ENCODE data around the gene RHOC. TPM values are rescaled to one million over a fixed set of nuclear protein-coding genes. Genes with fewer than 3 reads are reported as not detected.

The RHOC gene
- total RNA-seq, 1 experiment from 2014 or later, result 582 TPM

- DNase-seq (ENCODE audit: low read depth), result no peak
Measured at GRCh38 chr1:112702067-112702395, 4.9 kb downstream of the RHOC start.

GRCh38 chr1:112701227-112702066, 5.5 kb downstream of the RHOC start:
- DNase-seq (ENCODE audit: low read depth), result no peak

GRCh38 chr1:112700290-112701226, 6.4 kb downstream of the RHOC start:
- DNase-seq (ENCODE audit: low read depth), result peak; percentile 93

GRCh38 chr1:112699425-112700144, 7.3 kb downstream of the RHOC start:
- DNase-seq (ENCODE audit: low read depth), result no peak

- DNase-seq (ENCODE audit: low read depth), result no peak
Measured at GRCh38 chr1:112698366-112699310, 8.3 kb downstream of the RHOC start.

- DNase-seq (ENCODE audit: low read depth), result no peak
Measured at GRCh38 chr1:112697781-112698201, 9.1 kb downstream of the RHOC start.

GRCh38 chr1:112696578-112697314, 10.2 kb downstream of the RHOC start:
- no peak for DNase-seq (ENCODE audit: low read depth)

- no peak for DNase-seq (ENCODE audit: low read depth)
Measured at GRCh38 chr1:112695276-112695675, 11.7 kb downstream of the RHOC start.

- no peak for DNase-seq (ENCODE audit: low read depth)
Measured at GRCh38 chr1:112694363-112694929, 12.5 kb downstream of the RHOC start.

- DNase-seq (ENCODE audit: low read depth), result no peak
Measured at GRCh38 chr1:112693821-112694220, 13.1 kb downstream of the RHOC start.

GRCh38 chr1:112692681-112693080, 14.2 kb downstream of the RHOC start:
- no peak for DNase-seq (ENCODE audit: low read depth)

GRCh38 chr1:112689842-112690237, 17.1 kb downstream of the RHOC start:
- DNase-seq (ENCODE audit: low read depth), result no peak

- no peak for DNase-seq (ENCODE audit: low read depth)
Measured at GRCh38 chr1:112689196-112689841, 17.6 kb downstream of the RHOC start.

- DNase-seq (ENCODE audit: low read depth), result no peak
Measured at GRCh38 chr1:112688781-112689193, 18.1 kb downstream of the RHOC start.

- DNase-seq (ENCODE audit: low read depth), result no peak
Measured at GRCh38 chr1:112687785-112688496, 19.0 kb downstream of the RHOC start.

- DNase-seq (ENCODE audit: low read depth), result no peak
Measured at GRCh38 chr1:112687361-112687760, 19.6 kb downstream of the RHOC start.

GRCh38 chr1:112686835-112687234, 20.1 kb downstream of the RHOC start:
- DNase-seq (ENCODE audit: low read depth), result no peak

- no peak for DNase-seq (ENCODE audit: low read depth)
Measured at GRCh38 chr1:112686417-112686816, 20.5 kb downstream of the RHOC start.

- DNase-seq (ENCODE audit: low read depth), result no peak
Measured at GRCh38 chr1:112685913-112686312, 21.0 kb downstream of the RHOC start.
